ENCODE data around the gene LDLR.

- TF ChIP-seq POLR2A (IDR thresholded peaks at IDR 0.05; ENCODE audit: low read depth) (no peak), CTCF (IDR thresholded peaks at IDR 0.05) (no peak)
Observed at GRCh38 chr19:11174336-11174735, 85.1 kb downstream of the LDLR start.

Data from esophagus muscularis mucosa (tissue), 3 donors.